Measurements from ENCODE around the gene FBXL4. TPM values are rescaled to one million over a fixed set of nuclear protein-coding genes. Genes with fewer than 3 reads are reported as not detected.

Gene FBXL4
- total and polyA plus RNA-seq, 2 of the 8 experiments (the other 6 are each of a cell fraction or from before 2014, with no cell fraction given): 6.9 to 13.8 TPM

DNA sequence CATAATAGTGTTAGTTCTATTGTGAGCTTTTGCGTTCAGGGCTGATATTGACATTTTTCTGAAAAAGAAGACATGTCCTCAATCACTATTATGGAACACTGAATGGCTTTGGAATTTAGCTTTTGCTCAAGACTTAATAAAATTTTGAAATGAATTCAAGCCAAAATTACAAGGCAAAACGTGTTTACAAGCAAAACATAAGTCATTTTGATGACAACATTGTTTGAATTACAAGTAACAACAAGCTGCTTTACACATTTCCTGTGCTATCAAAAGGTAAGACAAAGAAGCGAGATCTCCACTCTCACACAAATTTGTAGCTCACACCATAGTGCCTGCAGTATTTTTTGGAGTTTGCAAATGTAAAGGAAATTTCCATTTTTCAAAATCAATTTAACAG is 75.9 kb downstream of the FBXL4 start:
- Histone ChIP-seq H3K14ac (ENCODE audit: insufficient read length) (no peak overlapping the region), H2BK12ac (ENCODE audit: low read depth, low read length) (no peak overlapping the region), H2BK120ac (replicated peaks; ENCODE audit: low read depth, low read length) (no peak overlapping the region), H3K79me1 (ENCODE audit: low read depth, low read length) (no peaks in the 10 kb centered on the region), H2BK20ac (ENCODE audit: low read length) (no peak overlapping the region), H3K23me2 (ENCODE audit: low read depth, low read length) (no peaks in the 10 kb centered on the region; the same call in 1 of the 2 replicates), H4K91ac (replicated peaks; ENCODE audit: insufficient read length, low read length) (no peak overlapping the region), H3K4me2 (ENCODE audit: insufficient read depth in 1 of 2, low read depth in 2 of 2, low read length in 2 of 2) (no peak overlapping the region), H3K36me3 (ENCODE audit: control insufficient read depth in 2 of 4, insufficient read depth in 4 of 4, low read length in 3 of 4) (peaks cover 0 to 2% (median 0%) of the 10 kb centered on the region in 4 experiments; a peak in 1 of 8 replicates), H3K27me3 (replicated peaks in 1 of 4; ENCODE audit: control insufficient read depth in 3 of 4, extremely low read depth in 1 of 4, insufficient read depth in 3 of 4, low read length in 3 of 4) (no peaks in the 10 kb centered on the region), H3K9ac (replicated peaks in 1 of 4; ENCODE audit: extremely low read depth in 1 of 4, low read depth in 3 of 4, low read length in 3 of 4) (no peak overlapping the region), H3K4me1 (replicated peaks in 1 of 4; ENCODE audit: control insufficient read depth in 3 of 4, insufficient read depth in 4 of 4, low read length in 3 of 4) (no peaks in the 10 kb centered on the region), H2BK5ac (ENCODE audit: low read depth, low read length) (no peak overlapping the region), H3K79me2 (ENCODE audit: control insufficient read depth in 1 of 2, insufficient read depth in 2 of 2, low read length in 2 of 2) (no peaks in the 10 kb centered on the region), H3K18ac (ENCODE audit: extremely low read depth, low read length) (no peak overlapping the region), H3K4me3 (ENCODE audit: extremely low read depth in 1 of 4, insufficient read depth in 2 of 4, low read depth in 3 of 4, low read length in 4 of 4) (no peak overlapping the region), H4K20me1 (replicated peaks in 1 of 2; ENCODE audit: control insufficient read depth in 1 of 2, insufficient read depth in 2 of 2, low read length in 2 of 2) (no peaks in the 10 kb centered on the region), H3K27ac (ENCODE audit: low read depth, low read length) (no peak overlapping the region), H2BK15ac (ENCODE audit: low read length) (no peak overlapping the region), H3K23ac (ENCODE audit: insufficient read length) (no peak overlapping the region), H4K8ac (ENCODE audit: extremely low read depth, insufficient read depth, low read length) (no peak overlapping the region), H3K56ac (replicated peaks; ENCODE audit: insufficient read length, low read depth, low read length) (no peak overlapping the region), H3K4ac (replicated peaks; ENCODE audit: insufficient read length, low read depth, low read length) (no peak overlapping the region), H3K9me3 (ENCODE audit: insufficient read depth in 2 of 2, low read depth in 1 of 2, low read length in 1 of 2) (no peaks in the 10 kb centered on the region), H2AFZ (ENCODE audit: low read length) (no peak overlapping the region), H2AK5ac (ENCODE audit: low read depth, low read length) (no peak overlapping the region), H4K5ac (ENCODE audit: insufficient read length, low read depth, low read length) (no peak overlapping the region)
- ChIA-PET POLR2A (ENCODE audit: partially characterized antibody) (no interaction called here), CTCF (ENCODE audit: partially characterized antibody) (interaction anchor here (0.6 kb wide), 1 partner anchor 18 kb away, joined by 3 read pairs; no protein-coding TSS in a partner anchor)
- 77% methylated on average over 3 of the region's 3 CpGs; no CpG with 5 or more reads in 1 of the 2 experiments for WGBS, 2 experiments (ENCODE audit: extremely low coverage in 1 of 2, insufficient coverage in 1 of 2, insufficient read length in 1 of 2, insufficient replicate concordance in 2 of 2, low coverage in 1 of 2, low lambda C conversion rate in 2 of 2, missing lambda C conversion rate in 1 of 2)
- FAIRE-seq: no peak
- no peak for TF ChIP-seq ZNF274 (IDR thresholded peaks at IDR 0.05; ENCODE audit: borderline replicate concordance, extremely low read depth, low read length)
- no peak for DNase-seq (ENCODE audit: low read depth in 1 of 2, low spot score in 2 of 2)

Data from H1 (cell line).